RWPE1 (cell line): ENCODE measurements around the gene FLT4.

Experiments used
- CTCF ChIA-PET: fragments of 350-600 bp; sonication (Branson Sonifier 250); formaldehyde crosslinking; extraction: SDS; loops from one replicate; lab custom pipeline; 2021; lab: Yijun Ruan, JAX
- POLR2A ChIA-PET: fragments of 400-600 bp; formaldehyde crosslinking; extraction: SDS; loops from one replicate; lab custom pipeline; 2020; ENCODE audit warnings: antibody characterized with exemption; ENCODE audit not compliant: low non-redundant PET; lab: Yijun Ruan, JAX
- DNase-seq: peaks from one replicate; pipeline ENCODE4 v3.0.0; 2012; ENCODE audit warnings: low spot score
- H3K27ac ChIP-seq: fragments of 450-650 bp; 2 replicates; pipeline ENCODE4 v1.5.1; 2017
- CTCF ChIP-seq: fragments of 450-650 bp; conservative IDR thresholded peaks from 2 replicates; pipeline ENCODE4 v1.5.1; 2017; ENCODE audit warnings: low read depth, mild to moderate bottlenecking

The FLT4 gene

GRCh38 chr5:180591311-180591887, 58.0 kb downstream of the FLT4 start, which contains the start of gene SCGB3A1:
Gene SCGB3A1, minus strand, starts transcription at chr5:180591499. Its CDS starts 37 bp downstream, at chr5:180591462.
- no peak within 1 kb of the TSS for H3K27ac ChIP-seq
- TF ChIP-seq CTCF, result no peak
- POLR2A ChIA-PET, result no interaction called here
- no peak for DNase-seq
- CTCF ChIA-PET, result no interaction called here

GRCh38 chr5:180590543-180591310, 58.7 kb downstream of the FLT4 start:
- TF ChIP-seq CTCF, result no peak
- POLR2A ChIA-PET, result no interaction called here
- no peak for DNase-seq
- no peak overlapping the region for H3K27ac ChIP-seq
- CTCF ChIA-PET, result no interaction called here

GRCh38 chr5:180589771-180590542, 59.4 kb downstream of the FLT4 start:
- no peak for DNase-seq
- H3K27ac ChIP-seq, result no peak overlapping the region
- ChIA-PET CTCF (no interaction called here), POLR2A (no interaction called here)
- no peak for TF ChIP-seq CTCF

GRCh38 chr5:180586870-180587269, 62.5 kb downstream of the FLT4 start:
- POLR2A ChIA-PET, result no interaction called here
- no peak for TF ChIP-seq CTCF
- CTCF ChIA-PET, result interaction anchor here (0.6 to 0.7 kb wide), 2 partner anchors 11 to 67 kb away, joined by 4 read pairs; no protein-coding TSS in a partner anchor
- no peak overlapping the region for H3K27ac ChIP-seq
- no peak for DNase-seq

- POLR2A ChIA-PET, result no interaction called here
- no peak for TF ChIP-seq CTCF
Observed at GRCh38 chr5:180586204-180586603, 63.2 kb downstream of the FLT4 start.

GRCh38 chr5:180583738-180584137, 65.7 kb downstream of the FLT4 start:
- POLR2A ChIA-PET, result no interaction called here
- TF ChIP-seq CTCF, result no peak
- no peak overlapping the region for H3K27ac ChIP-seq
- CTCF ChIA-PET, result interaction anchor here (0.5 to 0.7 kb wide), 3 partner anchors 19 to 101 kb away, joined by 3 to 6 read pairs (median 5); no protein-coding TSS in a partner anchor
- DNase-seq, result no peak

More at GRCh38 chr5:180586204-180586603, 63.2 kb downstream of the FLT4 start:
- CTCF ChIA-PET, result interaction anchor here (0.7 kb wide), 1 partner anchor 48 kb away, joined by 4 read pairs; no protein-coding TSS in a partner anchor
- DNase-seq, result no peak
- H3K27ac ChIP-seq, result no peak overlapping the region
